Kidney glomerular epithelial cell (primary cell): ENCODE data around the gene DNM2.
"Not testable (repeated sequence)": the region's sequence is repeated elsewhere in the genome, so short reads cannot be mapped to it uniquely, and the experiment has no call there.

Experiments used
- DNase-seq: peaks from one replicate; lab custom pipeline; 2025; lab: John Stamatoyannopoulos, UW

Gene DNM2

DNA sequence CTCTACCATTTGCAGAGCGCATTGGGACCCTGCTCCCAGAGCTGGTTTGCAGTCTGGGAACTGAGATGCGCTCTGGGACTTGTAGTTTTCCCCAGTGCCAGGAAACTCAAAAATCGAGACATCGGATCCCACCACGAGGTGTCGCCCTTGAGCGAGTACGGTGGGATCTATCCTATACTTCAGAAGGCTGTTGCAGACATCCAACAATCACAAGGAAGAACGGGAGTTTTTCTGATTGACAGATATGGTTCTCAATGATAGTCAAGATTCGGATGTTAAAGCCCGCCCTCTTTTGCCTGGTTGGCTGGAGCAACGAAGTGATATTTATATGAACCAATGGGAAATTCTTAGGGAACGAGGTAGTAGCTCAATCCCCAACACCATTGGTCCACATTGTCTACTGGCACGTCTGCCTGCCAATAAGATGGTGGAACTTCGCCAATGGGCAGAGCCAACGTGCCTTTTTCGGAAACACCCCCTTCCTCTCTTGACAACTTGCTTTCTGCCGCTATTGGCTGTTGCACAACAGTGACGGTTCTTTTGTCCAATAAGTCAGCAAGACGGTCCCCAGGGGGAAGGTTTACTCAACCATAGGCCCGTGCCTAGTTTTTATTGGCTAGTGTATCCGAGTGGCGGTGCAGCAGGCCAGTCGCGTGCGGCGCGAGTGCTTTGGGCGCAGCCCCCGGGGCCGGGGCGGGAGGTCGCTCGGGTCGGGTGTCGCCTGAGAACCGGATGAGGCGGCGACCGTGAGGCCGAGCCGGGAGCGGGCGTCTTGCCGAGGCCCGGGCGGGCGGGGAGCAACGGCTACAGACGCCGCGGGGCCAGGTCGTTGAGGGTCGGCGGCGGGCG, at the start of gene DNM2:
DNM2 (plus strand) TSS at position 724 of the 849 bp plus-strand sequence. CDS start 164 bp downstream, outside the sequence.
- DNase-seq = peak; percentile 100

- DNase-seq = no peak
Measured at GRCh38 chr19:10669246-10669645, 48.6 kb upstream of the DNM2 start.

DNA sequence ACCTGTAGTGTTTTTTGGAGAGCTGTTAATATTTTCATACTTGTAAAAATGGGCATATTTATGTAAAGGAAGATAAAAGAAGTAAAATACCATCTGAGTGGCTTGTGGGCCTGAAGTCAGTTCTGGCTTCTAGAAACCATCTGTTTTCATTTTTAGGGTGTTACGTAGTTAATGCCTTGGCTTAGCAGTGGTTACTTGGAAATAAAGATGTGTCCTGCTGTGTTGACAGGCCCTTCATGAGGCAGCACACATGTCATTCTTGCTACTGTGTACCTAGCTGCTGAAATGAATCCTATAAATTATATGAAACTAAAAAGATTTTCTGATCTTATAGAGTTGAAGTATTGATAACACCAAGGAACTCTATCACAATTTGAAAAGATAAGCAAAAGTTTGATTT, 47.7 kb upstream of the DNM2 start:
- no peak for DNase-seq

GRCh38 chr19:10670876-10671804, 46.7 kb upstream of the DNM2 start:
- no peak for DNase-seq

DNA sequence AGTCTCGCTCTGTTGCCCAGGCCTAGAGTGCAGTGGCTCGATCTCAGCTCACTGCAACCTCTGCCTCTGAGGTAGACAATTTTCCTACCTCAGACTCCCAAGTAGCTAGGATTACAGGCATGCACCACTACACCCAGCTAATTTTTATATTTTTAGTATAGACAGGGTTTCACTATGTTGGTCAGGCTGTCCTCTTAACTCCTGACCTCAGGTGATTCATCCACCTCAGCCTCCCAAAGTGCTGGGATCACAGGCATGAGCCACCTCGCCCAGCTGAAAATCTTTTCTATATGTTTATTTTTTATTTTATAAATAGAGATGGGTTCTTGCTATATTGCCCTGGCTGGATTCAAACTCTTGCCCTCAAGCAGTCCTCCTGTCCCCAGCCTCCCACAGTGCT, 46.0 kb upstream of the DNM2 start:
- not testable (repeated sequence) for DNase-seq

DNA sequence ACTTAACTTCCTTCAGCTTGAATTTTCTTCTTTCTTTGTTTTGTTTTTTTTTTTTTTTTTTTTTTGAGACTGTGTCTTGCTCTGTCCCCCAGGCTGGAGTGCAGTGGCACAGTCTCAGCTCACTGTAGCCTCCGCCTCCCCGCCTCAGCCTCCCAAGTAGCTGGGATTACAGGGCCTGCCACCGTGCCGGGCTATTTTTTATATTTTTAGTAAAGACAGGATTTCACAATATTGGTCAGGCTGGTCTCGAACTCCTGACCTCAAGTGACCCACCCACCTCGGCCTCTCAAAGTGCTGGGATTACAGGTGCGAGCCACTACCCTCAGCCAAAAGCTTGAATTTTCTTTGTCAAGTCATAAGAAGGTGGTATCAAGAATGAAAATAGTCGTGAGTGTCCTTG, 42.7 kb upstream of the DNM2 start:
- DNase-seq = not testable (repeated sequence)

- DNase-seq = no peak
Measured at GRCh38 chr19:10677751-10678150, 40.1 kb upstream of the DNM2 start.

GRCh38 chr19:10678813-10679212, 39.1 kb upstream of the DNM2 start:
- no peak for DNase-seq

GRCh38 chr19:10679743-10680142, 38.1 kb upstream of the DNM2 start:
- DNase-seq = no peak

GRCh38 chr19:10680545-10681135, 37.2 kb upstream of the DNM2 start:
- no peak for DNase-seq

GRCh38 chr19:10681658-10682057, 36.2 kb upstream of the DNM2 start:
- no peak for DNase-seq

- no peak for DNase-seq
Measured at GRCh38 chr19:10682397-10683063, 35.3 kb upstream of the DNM2 start.

- DNase-seq = no peak
Measured at GRCh38 chr19:10683064-10683426, 34.8 kb upstream of the DNM2 start.

DNA sequence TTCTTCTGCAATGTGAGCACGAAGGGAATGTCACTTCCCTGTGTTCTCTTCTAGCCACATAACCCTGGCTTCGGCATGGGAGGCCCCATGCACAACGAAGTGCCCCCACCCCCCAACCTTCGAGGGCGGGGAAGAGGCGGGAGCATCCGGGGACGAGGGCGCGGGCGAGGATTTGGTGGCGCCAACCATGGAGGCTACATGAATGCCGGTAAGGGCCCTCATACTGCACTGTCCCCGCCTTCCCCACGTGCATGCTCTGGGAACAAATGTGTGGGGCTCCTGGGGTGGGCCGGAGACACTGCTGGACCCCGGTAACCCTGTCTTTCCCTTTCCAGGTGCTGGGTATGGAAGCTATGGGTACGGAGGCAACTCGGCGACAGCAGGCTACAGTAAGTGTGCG, 34.3 kb upstream of the DNM2 start:
- DNase-seq = no peak

- DNase-seq = no peak
Measured at GRCh38 chr19:10685210-10685609, 32.7 kb upstream of the DNM2 start.

DNA sequence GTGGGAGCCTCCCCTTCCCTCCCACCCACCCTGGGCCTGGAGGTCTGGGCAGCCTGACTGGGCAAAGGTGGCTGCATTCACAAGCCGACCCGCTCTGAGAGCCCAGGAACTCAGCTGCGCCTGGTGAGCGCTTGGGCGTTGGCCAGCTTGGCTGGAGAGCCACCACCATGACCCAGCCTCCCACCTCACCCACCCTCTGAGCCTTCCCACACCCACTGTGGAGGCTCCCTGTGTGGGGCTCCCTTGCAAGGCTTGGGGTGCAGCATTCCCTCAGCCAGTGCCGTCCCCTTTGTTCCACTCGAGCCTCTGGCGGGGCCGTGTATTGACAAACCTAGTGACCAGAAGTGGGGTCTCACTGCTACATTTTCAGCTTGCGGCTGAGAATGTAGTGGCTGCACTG, 31.7 kb upstream of the DNM2 start:
- no peak for DNase-seq

DNA sequence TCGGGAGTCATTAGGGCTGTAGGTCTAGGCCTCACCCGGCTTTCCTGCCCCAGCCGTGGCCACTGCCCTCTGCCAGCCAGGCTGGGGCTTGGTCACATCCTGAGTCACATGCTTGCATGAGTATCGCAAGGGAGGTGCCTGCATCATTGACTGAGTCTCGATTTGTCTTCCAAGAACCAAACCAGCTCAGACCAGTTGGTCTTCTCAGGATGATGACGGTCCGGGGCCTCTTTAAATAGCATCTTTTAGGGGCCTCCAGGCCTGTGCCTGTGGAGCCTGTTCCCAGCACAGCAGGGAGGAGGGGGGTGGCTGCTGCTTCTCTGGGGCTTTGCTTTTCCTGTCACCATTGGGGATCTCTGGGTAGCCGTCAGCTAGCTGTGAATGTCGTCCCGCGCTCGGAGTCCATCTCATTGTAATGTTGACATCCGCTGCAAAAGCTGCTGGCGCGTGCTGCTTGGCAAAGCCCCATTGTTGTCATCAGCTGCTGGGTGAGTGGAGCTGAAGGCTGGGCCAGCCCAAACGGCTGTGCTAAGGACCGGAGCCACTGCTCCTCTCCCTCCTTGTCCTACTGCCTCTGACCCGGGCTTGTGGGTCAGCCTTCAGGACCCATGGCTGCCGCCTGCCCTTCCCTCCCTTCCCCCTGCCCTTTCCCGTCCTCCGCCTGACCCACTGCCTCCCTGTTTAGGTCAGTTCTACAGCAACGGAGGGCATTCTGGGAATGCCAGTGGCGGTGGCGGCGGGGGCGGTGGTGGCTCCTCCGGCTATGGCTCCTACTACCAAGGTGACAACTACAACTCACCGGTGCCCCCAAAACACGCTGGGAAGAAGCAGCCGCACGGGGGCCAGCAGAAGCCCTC, 31.0 kb upstream of the DNM2 start:
- no peak for DNase-seq

DNA sequence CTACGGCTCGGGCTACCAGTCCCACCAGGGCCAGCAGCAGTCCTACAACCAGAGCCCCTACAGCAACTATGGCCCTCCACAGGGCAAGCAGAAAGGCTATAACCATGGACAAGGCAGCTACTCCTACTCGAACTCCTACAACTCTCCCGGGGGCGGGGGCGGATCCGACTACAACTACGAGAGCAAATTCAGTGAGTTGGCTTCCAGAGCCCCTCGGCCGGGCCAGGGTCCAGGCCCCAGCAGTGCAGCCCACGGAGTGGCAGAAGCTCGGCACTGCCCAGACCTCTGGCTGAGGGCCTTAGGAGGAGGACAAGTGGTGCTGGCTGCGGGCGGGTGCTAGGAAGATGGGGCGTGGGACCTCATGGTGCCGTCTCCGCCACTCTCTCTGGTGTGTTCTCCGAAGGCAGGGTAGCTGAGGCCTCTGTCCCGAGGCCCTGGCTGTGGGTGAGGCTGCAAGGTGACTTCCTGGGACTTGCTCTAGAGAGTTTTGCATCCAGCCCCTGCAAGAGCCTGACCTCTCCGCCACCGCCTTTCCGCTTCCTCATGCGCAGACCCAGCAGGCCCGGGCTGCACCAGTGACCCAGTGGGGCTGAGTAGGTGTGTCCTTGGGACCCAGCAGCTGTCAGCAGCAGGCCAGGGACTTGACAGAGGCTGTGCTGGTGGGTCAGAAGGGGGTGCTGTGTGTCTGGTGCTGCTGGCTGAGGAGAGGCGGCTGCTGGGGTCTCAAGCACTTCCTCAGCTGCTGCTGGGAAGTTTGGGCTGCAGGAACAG, 30.2 kb upstream of the DNM2 start:
- no peak for DNase-seq

- DNase-seq = no peak
Measured at GRCh38 chr19:10688545-10689280, 29.2 kb upstream of the DNM2 start.
